HepG2 (cell line): Measurements from ENCODE around the gene SART1. TPM values are rescaled to one million over a fixed set of nuclear protein-coding genes. Genes with fewer than 3 reads are reported as not detected.
A peak's percentile ranks its signal among the peaks of the same experiment; 100 is the strongest.

Experiments
- ATAC-seq: fragments of 200-7000 bp; cut with Tn5 transposase; 3 replicates; pipeline ENCODE4 v1.9.1; 2020; ENCODE audit warnings: mild to moderate bottlenecking, moderate library complexity
- Bru-seq: library from RNA; stranded (reverse); fragments of 400-500 nt; gene quantifications from one replicate; lab custom pipeline; 2021; lab: Mats Ljungman, UMichigan
- BruChase-seq, 2 experiments: library from RNA; stranded (reverse); fragments of 400-500 nt; gene quantifications; one replicate each; lab custom pipeline; 2021; lab: Mats Ljungman, UMichigan
- BruUV-seq: library from RNA; stranded (reverse); fragments of 400-500 nt; replicated peaks from 2 replicates; lab custom pipeline; 2021; lab: Mats Ljungman, UMichigan
- CTCF ChIA-PET: fragments of 300-600 bp; formaldehyde crosslinking; extraction: SDS; loops from one replicate; lab custom pipeline; 2021; ENCODE audit warnings: low total read pairs, inconsistent platforms, low intra/inter-chr PET ratio; lab: Yijun Ruan, JAX
- POLR2A ChIA-PET: fragments of 350-600 bp; sonication (Branson Sonifier 250); formaldehyde crosslinking; loops from one replicate; lab custom pipeline; 2020; ENCODE audit warnings: antibody characterized with exemption, inconsistent platforms; lab: Yijun Ruan, JAX
- DNase-seq: peaks from one replicate; pipeline ENCODE4 v3.0.0-alpha.2; 2015; ENCODE audit warnings: low spot score
- FAIRE-seq: peaks from 3 replicates; lab custom pipeline; 2011; peaks lifted over from hg19 to GRCh38; lab: Jason Lieb, UNC
- H2AFZ ChIP-seq: one replicate; pipeline ENCODE4 v1.6.1; 2011; ENCODE audit warnings: low read length, inconsistent platforms
- H3K27ac ChIP-seq: fragments of 300-600 bp; 3 replicates; pipeline ENCODE4 v1.8.0; 2011; ENCODE audit warnings: mixed run types, mild to moderate bottlenecking, mixed read lengths, low read length, inconsistent platforms; ENCODE audit not compliant: insufficient read depth; ENCODE audit errors: extremely low read length
- H3K27me3 ChIP-seq, 2 experiments: fragments of 200-600 bp in 1 of 2; 2 replicates in 1 of 2; 3 replicates in 1 of 2; pipeline versions ENCODE4 v1.6.0 to v1.8.0; 2011; ENCODE audit warnings: low read length in 2 of 2, mild to moderate bottlenecking in 2 of 2, moderate library complexity in 2 of 2, inconsistent platforms in 1 of 2; ENCODE audit not compliant: insufficient read depth in 2 of 2, control insufficient read depth in 1 of 2
- H3K36me3 ChIP-seq, 2 experiments: fragments of 200-600 bp in 1 of 2; replicated peaks in 1 of 2; 2 replicates in 1 of 2; 3 replicates in 1 of 2; pipeline versions ENCODE4 v1.5.1 to v1.8.0; 2011; ENCODE audit warnings: low read length in 2 of 2, inconsistent platforms in 1 of 2; ENCODE audit not compliant: insufficient read depth in 2 of 2, control insufficient read depth in 1 of 2
- H3K4me1 ChIP-seq: 2 replicates; pipeline ENCODE4 v1.5.1; 2012; ENCODE audit warnings: low read length, inconsistent platforms; ENCODE audit not compliant: insufficient read depth
- H3K4me2 ChIP-seq: 2 replicates; pipeline ENCODE4 v1.6.0; 2011; ENCODE audit warnings: low read depth, low read length, inconsistent platforms
- H3K4me3 ChIP-seq, 3 experiments: fragments of 200-600 bp in 1 of 3; sonication (generic), shearing (Covaris generic) in 1 of 3; replicated peaks in 1 of 3; 2 replicates each; pipeline ENCODE4 v1.5.1; 2011 to 2016; ENCODE audit warnings: low read length in 3 of 3, inconsistent platforms in 2 of 3, low read depth in 2 of 3, mild to moderate bottlenecking in 2 of 3, control low read depth in 1 of 3, mixed read lengths in 1 of 3; ENCODE audit not compliant: insufficient read depth in 1 of 3
- H3K79me2 ChIP-seq: one replicate; pipeline ENCODE4 v1.6.1; 2011; ENCODE audit warnings: low read length, inconsistent platforms; ENCODE audit not compliant: insufficient read depth
- H3K9ac ChIP-seq: 2 replicates; pipeline ENCODE4 v1.6.0; 2011; ENCODE audit warnings: mild to moderate bottlenecking, low read depth, low read length, inconsistent platforms; ENCODE audit not compliant: insufficient read depth
- H3K9me3 ChIP-seq: 2 replicates; pipeline ENCODE4 v1.5.1; 2012; ENCODE audit warnings: mild to moderate bottlenecking, low read length
- H4K20me1 ChIP-seq: 2 replicates; pipeline ENCODE4 v1.6.0; 2011; ENCODE audit warnings: inconsistent platforms, mild to moderate bottlenecking, low read length, moderate library complexity; ENCODE audit not compliant: insufficient read depth
- ATF1 ChIP-seq: IDR thresholded peaks from 2 replicates; pipeline ENCODE4 v1.6.1; 2016; ENCODE audit warnings: mild to moderate bottlenecking, control low read depth
- CBFB ChIP-seq: sonication (generic); formaldehyde crosslinking; IDR thresholded peaks from 2 replicates; pipeline ENCODE4 v1.4.0; 2020; ENCODE audit warnings: missing genetic modification reagents
- HOXA3 ChIP-seq: sonication (generic); formaldehyde crosslinking; IDR thresholded peaks from 2 replicates; pipeline ENCODE4 v1.5.0; 2020; ENCODE audit warnings: missing genetic modification reagents
- IRF1 ChIP-seq: sonication (generic); formaldehyde crosslinking; IDR thresholded peaks from 2 replicates; pipeline ENCODE4 v1.4.0; 2020; ENCODE audit warnings: low read depth, mild to moderate bottlenecking, missing genetic modification reagents
- KLF9 ChIP-seq: IDR thresholded peaks from 2 replicates; pipeline ENCODE4 v1.6.1; 2016; ENCODE audit warnings: low read depth
- MTF1 ChIP-seq: sonication (generic); formaldehyde crosslinking; IDR thresholded peaks from 2 replicates; pipeline ENCODE4 v1.5.0; 2020; ENCODE audit warnings: missing genetic modification reagents
- POGZ ChIP-seq: sonication (generic); formaldehyde crosslinking; IDR thresholded peaks from 2 replicates; pipeline ENCODE4 v1.4.0; 2020; ENCODE audit warnings: mild to moderate bottlenecking, missing genetic modification reagents
- TBX3 ChIP-seq: fragments of 450-650 bp; IDR thresholded peaks from 2 replicates; pipeline ENCODE4 v1.6.1; 2017; ENCODE audit warnings: antibody characterized with exemption, mild to moderate bottlenecking, inconsistent platforms, borderline replicate concordance
- ZFAT ChIP-seq: sonication (generic); formaldehyde crosslinking; conservative IDR thresholded peaks from 2 replicates; pipeline ENCODE4 v1.8.1; 2023; ENCODE audit warnings: missing genetic modification reagents, inconsistent platforms
- ZNF251 ChIP-seq: sonication (generic); formaldehyde crosslinking; IDR thresholded peaks from 2 replicates; pipeline ENCODE4 v1.9.0; 2021; ENCODE audit warnings: mild to moderate bottlenecking, missing genetic modification reagents
- ZNF382 ChIP-seq: sonication (generic); formaldehyde crosslinking; IDR thresholded peaks from 2 replicates; pipeline ENCODE4 v1.5.0; 2020; ENCODE audit warnings: missing genetic modification reagents, mild to moderate bottlenecking, borderline replicate concordance
- ZNF670 ChIP-seq: sonication (generic); formaldehyde crosslinking; IDR thresholded peaks from 2 replicates; pipeline ENCODE4 v1.8.0; 2022; ENCODE audit warnings: mild to moderate bottlenecking, missing genetic modification reagents, borderline replicate concordance
- WGBS: methylation state at CpG from one replicate; pipeline ENCODE4 v1.1.6; 2017; ENCODE audit warnings: low lambda C conversion rate; 5-methylcytosine and 5-hydroxymethylcytosine counted together
- in situ Hi-C: cut with HindIII; loops from 2 replicates; pipeline ENCODE4 v1.10.0; 2017; ENCODE audit warnings: low pct_unique_long_range_greater_than_20kb; ENCODE audit not compliant: extremely low pct_ligation_motif_present
- intact Hi-C: fragments of 100-400 bp; cut with micrococcal nuclease; formaldehyde crosslinking; loops from one replicate; pipeline ENCODE4 v1.10.0; 2022; ENCODE audit not compliant: unreplicated experiment
- long read RNA-seq, 2 experiments: library from RNA in 1 of 2; library from polyadenylated mRNA in 1 of 2; stranded (forward) in 1 of 2; unstranded in 1 of 2; transcript quantifications; one replicate each; pipeline ENCODE4 v2.0.0, GENCODE V29; 2019 to 2022
- polyA minus RNA-seq, 3 experiments: library from RNA; depleted of rRNA, polyadenylated mRNA; stranded (reverse); fragments of >200 nt; gene quantifications; 2 replicates each; pipeline ENCODE4 v1.2.3, GENCODE V29; 2011; ENCODE audit warnings: low replicate concordance in 1 of 3
- polyA plus RNA-seq, 8 experiments: library from polyadenylated mRNA; depleted of rRNA in 3 of 8; stranded (reverse) in 7 of 8; unstranded in 1 of 8; fragments of >200 nt; fragmentation: Illumina TruSeq in 4 of 8; extraction: Trizol in 4 of 8; gene quantifications; 2 replicates each; pipeline versions ENCODE4 v1.2.1 to v1.2.3, GENCODE V29; 2011 to 2016; ENCODE audit warnings: low read depth in 4 of 8, missing spikeins in 1 of 8, mixed read lengths in 1 of 8; ENCODE audit not compliant: insufficient read depth in 1 of 8
- total RNA-seq, 5 experiments: library from RNA; depleted of rRNA; stranded (reverse); fragments of >200 nt; fragmentation: Illumina TruSeq; extraction: Trizol; gene quantifications; 2 replicates each; pipeline ENCODE4 v1.2.3, GENCODE V29; 2016; ENCODE audit warnings: low read depth in 1 of 5
- TF ChIP-seq, protein P1 (sequence below): IDR thresholded peaks from 2 replicates; pipeline ENCODE4 v1.6.1; 2016; ENCODE audit warnings: low read depth, control low read depth
- TF ChIP-seq, protein P2 (sequence below): IDR thresholded peaks from 2 replicates; pipeline ENCODE4 v1.6.1; 2016; ENCODE audit warnings: missing genetic modification reagents, missing compliant biosample characterization

The SART1 gene
- 18.1 and 22.5 TPM in 2 replicates for total RNA-seq (2016; rRNA removed; fragmentation: Illumina TruSeq; extraction: Trizol)
- total RNA-seq (2016; cell fraction: cytosol; rRNA removed; fragmentation: Illumina TruSeq; extraction: Trizol; ENCODE audit: low read depth) = 9.9 and 12.6 TPM in 2 replicates
- total RNA-seq (2016; cell fraction: insoluble cytoplasmic fraction; rRNA removed; fragmentation: Illumina TruSeq; extraction: Trizol) = 12.3 and 22.5 TPM in 2 replicates
- 9.7 and 12.2 TPM in 2 replicates for total RNA-seq (2016; cell fraction: membrane; rRNA removed; fragmentation: Illumina TruSeq; extraction: Trizol)
- total RNA-seq (2016; cell fraction: nucleus; rRNA removed; fragmentation: Illumina TruSeq; extraction: Trizol) = 15.9 and 17.5 TPM in 2 replicates
- polyA plus RNA-seq (2011; rRNA removed) = 11.3 and 13.1 TPM in 2 replicates
- polyA plus RNA-seq (2011; cell fraction: cytosol; rRNA removed) = 7.2 and 7.5 TPM in 2 replicates
- polyA plus RNA-seq (2011; cell fraction: nucleus; rRNA removed) = 32.9 and 42.8 TPM in 2 replicates
- polyA plus RNA-seq (2012) = 17.3 and 24.6 TPM in 2 replicates
- 8.9 and 10.6 TPM in 2 replicates for polyA plus RNA-seq (2016; cell fraction: cytosol; fragmentation: Illumina TruSeq; extraction: Trizol; ENCODE audit: low read depth)
- 26.7 and 35.4 TPM in 2 replicates for polyA plus RNA-seq (2016; cell fraction: insoluble cytoplasmic fraction; fragmentation: Illumina TruSeq; extraction: Trizol; ENCODE audit: low read depth)
- 9.0 and 11.4 TPM in 2 replicates for polyA plus RNA-seq (2016; cell fraction: membrane; fragmentation: Illumina TruSeq; extraction: Trizol; ENCODE audit: low read depth)
- polyA plus RNA-seq (2016; cell fraction: nucleus; fragmentation: Illumina TruSeq; extraction: Trizol; ENCODE audit: insufficient read depth, low read depth) = 48.2 and 61.5 TPM in 2 replicates
- 11.0 and 12.8 TPM in 2 replicates for polyA minus RNA-seq (2011; rRNA and poly(A)+ RNA removed; ENCODE audit: low replicate concordance)
- polyA minus RNA-seq (2011; cell fraction: cytosol; rRNA and poly(A)+ RNA removed) = 8.1 and 11.4 TPM in 2 replicates
- 9.7 and 11.7 TPM in 2 replicates for polyA minus RNA-seq (2011; cell fraction: nucleus; rRNA and poly(A)+ RNA removed)
- percentile 70 among the genes with signal in this experiment for Bru-seq, nascent RNA
- percentile 86 among the genes with signal in this experiment for BruChase-seq, experiment 1, labeled RNA remaining after a 6-hour chase
- BruChase-seq, experiment 2, labeled RNA remaining after a 2-hour chase = percentile 77 among the genes with signal in this experiment
- long read RNA-seq, experiment 1, transcript SART1-201 (20 exons, 3,293 nt) = major isoform, 6 of 11 reads
- long read RNA-seq, experiment 1, partial matches to known transcripts = 5 of 11 reads
- long read RNA-seq, experiment 1, other reads (novel, unspliced or antisense) = 0 of 11 reads
- long read RNA-seq, experiment 2, transcript SART1-201 (20 exons, 3,293 nt) = major isoform, 34 of 91 reads
- long read RNA-seq, experiment 2, partial matches to known transcripts = 49 of 91 reads
- long read RNA-seq, experiment 2, other reads (novel, unspliced or antisense) = 8 of 91 reads

DNA sequence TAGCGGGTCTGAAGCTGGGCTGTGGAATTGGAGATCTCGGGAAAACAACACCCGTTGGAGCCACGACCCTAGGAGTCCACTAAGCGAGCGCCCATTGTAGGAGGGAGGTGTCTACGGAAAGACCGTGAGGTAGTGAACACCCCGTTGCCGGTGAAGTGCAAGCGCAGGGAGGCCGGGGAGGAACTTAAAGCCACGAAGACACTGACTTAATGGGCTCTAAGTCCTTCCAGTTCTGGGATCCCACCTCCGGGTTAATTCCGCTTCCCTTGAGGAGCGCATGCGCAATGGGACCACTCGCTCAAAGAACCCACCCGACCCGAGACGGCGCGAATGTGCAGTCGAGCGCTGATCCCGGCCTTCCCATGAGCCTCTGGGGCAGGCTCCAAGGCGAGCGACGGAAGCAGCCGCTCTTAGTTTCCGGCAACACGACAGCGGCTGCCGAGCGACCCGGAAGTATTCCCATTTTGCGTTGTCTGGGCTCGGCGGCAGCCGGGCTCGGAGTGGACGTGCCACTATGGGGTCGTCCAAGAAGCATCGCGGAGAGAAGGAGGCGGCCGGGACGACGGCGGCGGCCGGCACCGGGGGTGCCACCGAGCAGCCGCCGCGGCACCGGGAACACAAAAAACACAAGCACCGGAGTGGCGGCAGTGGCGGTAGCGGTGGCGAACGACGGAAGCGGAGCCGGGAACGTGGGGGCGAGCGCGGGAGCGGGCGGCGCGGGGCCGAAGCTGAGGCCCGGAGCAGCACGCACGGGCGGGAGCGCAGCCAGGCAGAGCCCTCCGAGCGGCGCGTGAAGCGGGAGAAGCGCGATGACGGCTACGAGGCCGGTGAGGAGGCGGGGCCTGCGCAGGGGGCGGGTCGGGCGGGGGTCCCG is at the start of gene SART1:
TSS of gene SART1 (plus strand) at position 468 of the 874 bp plus-strand sequence. CDS start at position 515, 47 bp downstream.
- Histone ChIP-seq H3K27ac (peak within 1 kb of the TSS; percentile 89), H3K27me3 (no peaks in the 10 kb centered on the region; a peak in 1 of 5 replicates), H3K4me1 (peaks cover 60% of the 10 kb centered on the region), H3K4me3 (peak within 1 kb of the TSS; percentile 89 to 97 (median 97)), H3K79me2 (peaks cover 22% of the 10 kb centered on the region), H4K20me1 (no peaks in the 10 kb centered on the region), H2AFZ (no peak within 1 kb of the TSS), H3K9me3 (no peaks in the 10 kb centered on the region), H3K36me3 (peaks cover 20 to 28% of the 10 kb centered on the region in 2 experiments), H3K4me2 (peak within 1 kb of the TSS; percentile 98), H3K9ac (peak within 1 kb of the TSS; percentile 98)
- CTCF ChIA-PET = interaction anchor here (1.1 kb wide), 1 partner anchor 77 kb away, joined by 3 read pairs; no protein-coding TSS in a partner anchor
- BruUV-seq = TSS peak; percentile 98
- intact Hi-C loops (loop anchor here (1.0 kb wide), 1 partner anchor 73 kb away; the partner anchor contains the start of gene FIBP), in situ Hi-C loops (no loop called here)
- peak; percentile 89 for FAIRE-seq
- peak; percentile 88 for ATAC-seq
- peak; percentile 96 for DNase-seq
- POLR2A ChIA-PET = interaction anchor here (0.7 to 1.4 kb wide), 11 partner anchors 10 to 103 kb away, joined by 3 to 7 read pairs (median 3); partner anchors contain the start of genes CCDC85B, CFL1, FIBP and SF3B2
- WGBS = 2% methylated on average over 38 of the region's 97 CpGs
- TF ChIP-seq ZNF670 (CRISPR knock-in tag) (no peak), CBFB (CRISPR knock-in tag) (peak; percentile 77; the same call in 1 of the 2 replicates), KLF9 (CRISPR knock-in tag) (no peak), POGZ (peak; percentile 64), ZNF382 (CRISPR knock-in tag) (no peak), TBX3 (no peak), MTF1 (CRISPR knock-in tag) (no peak), HOXA3 (CRISPR knock-in tag) (peak; percentile 94), IRF1 (CRISPR knock-in tag) (0 out of 2 replicates have a peak, but pooled peaks have one; percentile 53), ATF1 (CRISPR knock-in tag) (peak; percentile 44; the same call in 1 of the 2 replicates), ZFAT (CRISPR knock-in tag) (peak; percentile 97), ZNF251 (CRISPR knock-in tag) (no peak)
- TF ChIP-seq, protein P1, sequence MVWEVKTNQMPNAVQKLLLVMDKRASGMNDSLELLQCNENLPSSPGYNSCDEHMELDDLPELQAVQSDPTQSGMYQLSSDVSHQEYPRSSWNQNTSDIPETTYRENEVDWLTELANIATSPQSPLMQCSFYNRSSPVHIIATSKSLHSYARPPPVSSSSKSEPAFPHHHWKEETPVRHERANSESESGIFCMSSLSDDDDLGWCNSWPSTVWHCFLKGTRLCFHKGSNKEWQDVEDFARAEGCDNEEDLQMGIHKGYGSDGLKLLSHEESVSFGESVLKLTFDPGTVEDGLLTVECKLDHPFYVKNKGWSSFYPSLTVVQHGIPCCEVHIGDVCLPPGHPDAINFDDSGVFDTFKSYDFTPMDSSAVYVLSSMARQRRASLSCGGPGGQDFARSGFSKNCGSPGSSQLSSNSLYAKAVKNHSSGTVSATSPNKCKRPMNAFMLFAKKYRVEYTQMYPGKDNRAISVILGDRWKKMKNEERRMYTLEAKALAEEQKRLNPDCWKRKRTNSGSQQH (CRISPR knock-in tag) = 0 out of 2 replicates have a peak, but pooled peaks have one; percentile 42
- TF ChIP-seq, protein P2, sequence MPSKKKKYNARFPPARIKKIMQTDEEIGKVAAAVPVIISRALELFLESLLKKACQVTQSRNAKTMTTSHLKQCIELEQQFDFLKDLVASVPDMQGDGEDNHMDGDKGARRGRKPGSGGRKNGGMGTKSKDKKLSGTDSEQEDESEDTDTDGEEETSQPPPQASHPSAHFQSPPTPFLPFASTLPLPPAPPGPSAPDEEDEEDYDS = peak; percentile 79
